ENCODE results near the gene HDGFL2. TPM values are rescaled to one million over a fixed set of nuclear protein-coding genes. Genes with fewer than 3 reads are reported as not detected.

The HDGFL2 gene
- total and polyA plus RNA-seq, 2 donors from 2014 or later, result 37.8 to 38.8 TPM

GRCh38 chr19:4445963-4446703 is 26.0 kb upstream of the HDGFL2 start:
- intact Hi-C loops (cut with DNase I), result no loop called here
- H3K36me3 ChIP-seq (ENCODE audit: control insufficient read depth in 2 of 3, insufficient read depth in 3 of 3, low read length in 3 of 3), result peaks cover 0 to 41% (median 14%) of the 10 kb centered on the region in 3 donors

GRCh38 chr19:4446704-4447200 is 25.3 kb upstream of the HDGFL2 start:
- DNase-seq (no peak), FAIRE-seq (no peak)
- H3K36me3 ChIP-seq (ENCODE audit: control insufficient read depth in 2 of 3, insufficient read depth in 3 of 3, low read length in 3 of 3), result peaks cover 0 to 44% (median 14%) of the 10 kb centered on the region in 3 donors
- no peak overlapping the region for H3K9ac ChIP-seq (ENCODE audit: low read length in 3 of 3)
- H3K9me3 ChIP-seq (ENCODE audit: control insufficient read depth in 2 of 3, insufficient read depth in 1 of 3, low read length in 3 of 3), result no peaks in the 10 kb centered on the region
- H3K4me3 ChIP-seq (ENCODE audit: low read length in 3 of 3), result no peak overlapping the region
- no peaks in the 10 kb centered on the region for H3K27me3 ChIP-seq (ENCODE audit: control insufficient read depth, insufficient read depth, low read length)
- H3K27ac ChIP-seq (ENCODE audit: low read depth in 2 of 2, low read length in 2 of 2), result no peak overlapping the region
- TF ChIP-seq CTCF (IDR thresholded peaks at IDR 0.05; ENCODE audit: borderline replicate concordance, extremely low read depth, insufficient read depth), result no peak
- no peaks in the 10 kb centered on the region for H3K4me1 ChIP-seq (ENCODE audit: control insufficient read depth in 2 of 3, insufficient read depth in 2 of 3, low read depth in 1 of 3, low read length in 3 of 3)
- intact Hi-C loops (cut with DNase I), result no loop called here

More at GRCh38 chr19:4445963-4446703, 26.0 kb upstream of the HDGFL2 start:
- FAIRE-seq (no peak), DNase-seq (peak in 1 of 5 donors; percentile 26)
- H3K4me3 ChIP-seq (ENCODE audit: low read length in 3 of 3), result no peak overlapping the region
- TF ChIP-seq CTCF (IDR thresholded peaks at IDR 0.05; ENCODE audit: borderline replicate concordance, extremely low read depth, insufficient read depth), result no peak
- no peaks in the 10 kb centered on the region for H3K9me3 ChIP-seq (ENCODE audit: control insufficient read depth in 2 of 3, insufficient read depth in 1 of 3, low read length in 3 of 3)
- no peaks in the 10 kb centered on the region for H3K4me1 ChIP-seq (ENCODE audit: control insufficient read depth in 2 of 3, insufficient read depth in 2 of 3, low read depth in 1 of 3, low read length in 3 of 3)
- no peak overlapping the region for H3K27ac ChIP-seq (ENCODE audit: low read depth in 2 of 2, low read length in 2 of 2)
- no peaks in the 10 kb centered on the region for H3K27me3 ChIP-seq (ENCODE audit: control insufficient read depth, insufficient read depth, low read length)
- H3K9ac ChIP-seq (ENCODE audit: low read length in 3 of 3), result no peak overlapping the region

GRCh38 chr19:4447327-4448146 is 24.6 kb upstream of the HDGFL2 start:
- no peak for DNase-seq
- no peak overlapping the region for H3K27ac ChIP-seq (ENCODE audit: low read depth in 2 of 2, low read length in 2 of 2)

More at GRCh38 chr19:4447327-4448146, 24.6 kb upstream of the HDGFL2 start:
- Histone ChIP-seq H3K9ac (ENCODE audit: low read length in 3 of 3) (no peak overlapping the region), H3K27me3 (ENCODE audit: control insufficient read depth, insufficient read depth, low read length) (no peaks in the 10 kb centered on the region), H3K36me3 (ENCODE audit: control insufficient read depth in 2 of 3, insufficient read depth in 3 of 3, low read length in 3 of 3) (peaks cover 0 to 50% (median 16%) of the 10 kb centered on the region in 3 donors), H3K4me1 (ENCODE audit: control insufficient read depth in 2 of 3, insufficient read depth in 2 of 3, low read depth in 1 of 3, low read length in 3 of 3) (no peaks in the 10 kb centered on the region), H3K9me3 (ENCODE audit: control insufficient read depth in 2 of 3, insufficient read depth in 1 of 3, low read length in 3 of 3) (no peaks in the 10 kb centered on the region), H3K4me3 (ENCODE audit: low read length in 3 of 3) (no peak overlapping the region)
- FAIRE-seq, result no peak
- intact Hi-C loops (cut with DNase I), result no loop called here
- no peak for TF ChIP-seq CTCF (IDR thresholded peaks at IDR 0.05; ENCODE audit: borderline replicate concordance, extremely low read depth, insufficient read depth)
